ENCODE results near the gene SEPTIN7.

GRCh38 chr7:35781200-35781701 lies 19.6 kb upstream of the SEPTIN7 start:
- TF ChIP-seq ARNT (IDR thresholded peaks at IDR 0.05): no peak
- no peak for TF ChIP-seq BHLHE40 (IDR thresholded peaks at IDR 0.05; ENCODE audit: borderline replicate concordance)
- TF ChIP-seq PKNOX1 (IDR thresholded peaks at IDR 0.05): no peak
- no peak for TF ChIP-seq FOXM1 (IDR thresholded peaks at IDR 0.05; ENCODE audit: borderline replicate concordance)
- TF ChIP-seq SP1 (IDR thresholded peaks at IDR 0.05): no peak
- TF ChIP-seq L3MBTL2 (conservative IDR thresholded peaks at IDR 0.05): no peak
- no peak for TF ChIP-seq TARDBP (IDR thresholded peaks at IDR 0.05)
- TF ChIP-seq ZNF384 (IDR thresholded peaks at IDR 0.05): no peak
- no peak for TF ChIP-seq ELF4 (IDR thresholded peaks at IDR 0.05)
